Ishikawa (cell line): ENCODE measurements around the gene SAE1.

ENCODE experiments used
- CEBPB ChIP-seq: IDR thresholded peaks from 2 replicates; pipeline ENCODE4 v1.6.1; 2012
- CREB1 ChIP-seq: IDR thresholded peaks from 2 replicates; pipeline ENCODE4 v1.6.1; 2012; ENCODE audit warnings: low read depth
- EGR1 ChIP-seq: IDR thresholded peaks from 2 replicates; pipeline ENCODE4 v1.6.1; 2012
- EP300 ChIP-seq: IDR thresholded peaks from 2 replicates; pipeline ENCODE4 v1.6.1; 2012; ENCODE audit warnings: borderline replicate concordance
- FOXM1 ChIP-seq: IDR thresholded peaks from 2 replicates; pipeline ENCODE4 v1.6.1; 2012; ENCODE audit warnings: low read depth, borderline replicate concordance
- MAX ChIP-seq: IDR thresholded peaks from 2 replicates; pipeline ENCODE4 v1.6.1; 2012
- NFIC ChIP-seq: IDR thresholded peaks from 2 replicates; pipeline ENCODE4 v1.6.1; 2012
- RAD21 ChIP-seq: IDR thresholded peaks from 2 replicates; pipeline ENCODE4 v1.6.1; 2012; ENCODE audit warnings: low read depth
- TAF1 ChIP-seq: IDR thresholded peaks from 2 replicates; pipeline ENCODE4 v1.6.1; 2012; ENCODE audit warnings: low read depth, mild to moderate bottlenecking
- TCF12 ChIP-seq: IDR thresholded peaks from 2 replicates; pipeline ENCODE4 v1.6.1; 2012; ENCODE audit warnings: low read depth
- TEAD4 ChIP-seq: IDR thresholded peaks from 2 replicates; pipeline ENCODE4 v1.6.1; 2012
- USF1 ChIP-seq: IDR thresholded peaks from 2 replicates; pipeline ENCODE4 v1.6.1; 2012
- YY1 ChIP-seq: IDR thresholded peaks from 2 replicates; pipeline ENCODE4 v1.6.1; 2012; ENCODE audit warnings: low read depth
- ZBTB7A ChIP-seq: IDR thresholded peaks from 2 replicates; pipeline ENCODE4 v1.6.1; 2012; ENCODE audit warnings: low read depth
- TF ChIP-seq, protein P1 (sequence below): IDR thresholded peaks from 2 replicates; pipeline ENCODE4 v1.6.1; 2012; ENCODE audit warnings: low read depth, mild to moderate bottlenecking

SAE1 gene

DNA sequence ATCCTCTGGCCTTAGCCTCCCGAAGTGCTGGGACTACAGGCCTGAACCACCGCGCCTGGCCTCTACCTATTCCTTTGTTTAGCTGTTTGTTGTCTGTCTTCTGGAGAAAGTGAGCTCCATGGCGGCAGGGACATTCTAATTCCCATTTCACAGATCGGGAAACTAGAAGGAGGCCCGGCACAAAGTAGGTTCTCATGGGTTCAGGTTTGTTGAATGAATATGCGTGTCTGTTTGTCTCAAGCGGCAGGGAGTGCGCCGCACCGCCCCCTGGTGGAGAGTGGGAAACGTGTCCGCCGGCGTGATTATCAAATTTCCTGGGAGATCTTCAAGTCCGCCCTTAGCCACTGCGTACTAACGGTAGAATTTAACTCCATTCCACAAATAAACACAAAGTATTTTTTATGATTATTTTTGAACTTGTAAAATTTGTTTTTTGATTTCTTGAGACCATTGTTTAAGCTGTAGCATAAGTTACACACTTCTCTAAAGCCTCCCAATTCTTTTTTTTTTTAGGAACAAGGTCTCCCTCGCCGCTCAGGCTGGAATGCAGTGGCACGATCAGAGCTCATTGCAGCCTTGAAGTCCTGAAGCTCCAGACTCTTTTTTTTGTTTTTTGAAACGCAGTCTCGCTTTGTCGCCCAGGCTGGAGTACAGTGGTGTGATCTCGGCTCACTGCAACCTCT lies 116.8 kb downstream of the SAE1 start:
- TF ChIP-seq RAD21: peak; percentile 64
- TF ChIP-seq, protein P1, sequence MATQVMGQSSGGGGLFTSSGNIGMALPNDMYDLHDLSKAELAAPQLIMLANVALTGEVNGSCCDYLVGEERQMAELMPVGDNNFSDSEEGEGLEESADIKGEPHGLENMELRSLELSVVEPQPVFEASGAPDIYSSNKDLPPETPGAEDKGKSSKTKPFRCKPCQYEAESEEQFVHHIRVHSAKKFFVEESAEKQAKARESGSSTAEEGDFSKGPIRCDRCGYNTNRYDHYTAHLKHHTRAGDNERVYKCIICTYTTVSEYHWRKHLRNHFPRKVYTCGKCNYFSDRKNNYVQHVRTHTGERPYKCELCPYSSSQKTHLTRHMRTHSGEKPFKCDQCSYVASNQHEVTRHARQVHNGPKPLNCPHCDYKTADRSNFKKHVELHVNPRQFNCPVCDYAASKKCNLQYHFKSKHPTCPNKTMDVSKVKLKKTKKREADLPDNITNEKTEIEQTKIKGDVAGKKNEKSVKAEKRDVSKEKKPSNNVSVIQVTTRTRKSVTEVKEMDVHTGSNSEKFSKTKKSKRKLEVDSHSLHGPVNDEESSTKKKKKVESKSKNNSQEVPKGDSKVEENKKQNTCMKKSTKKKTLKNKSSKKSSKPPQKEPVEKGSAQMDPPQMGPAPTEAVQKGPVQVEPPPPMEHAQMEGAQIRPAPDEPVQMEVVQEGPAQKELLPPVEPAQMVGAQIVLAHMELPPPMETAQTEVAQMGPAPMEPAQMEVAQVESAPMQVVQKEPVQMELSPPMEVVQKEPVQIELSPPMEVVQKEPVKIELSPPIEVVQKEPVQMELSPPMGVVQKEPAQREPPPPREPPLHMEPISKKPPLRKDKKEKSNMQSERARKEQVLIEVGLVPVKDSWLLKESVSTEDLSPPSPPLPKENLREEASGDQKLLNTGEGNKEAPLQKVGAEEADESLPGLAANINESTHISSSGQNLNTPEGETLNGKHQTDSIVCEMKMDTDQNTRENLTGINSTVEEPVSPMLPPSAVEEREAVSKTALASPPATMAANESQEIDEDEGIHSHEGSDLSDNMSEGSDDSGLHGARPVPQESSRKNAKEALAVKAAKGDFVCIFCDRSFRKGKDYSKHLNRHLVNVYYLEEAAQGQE: no peak

- peak; percentile 85 for TF ChIP-seq CEBPB
Observed at GRCh38 chr19:47253016-47253415, 122.4 kb downstream of the SAE1 start.

DNA sequence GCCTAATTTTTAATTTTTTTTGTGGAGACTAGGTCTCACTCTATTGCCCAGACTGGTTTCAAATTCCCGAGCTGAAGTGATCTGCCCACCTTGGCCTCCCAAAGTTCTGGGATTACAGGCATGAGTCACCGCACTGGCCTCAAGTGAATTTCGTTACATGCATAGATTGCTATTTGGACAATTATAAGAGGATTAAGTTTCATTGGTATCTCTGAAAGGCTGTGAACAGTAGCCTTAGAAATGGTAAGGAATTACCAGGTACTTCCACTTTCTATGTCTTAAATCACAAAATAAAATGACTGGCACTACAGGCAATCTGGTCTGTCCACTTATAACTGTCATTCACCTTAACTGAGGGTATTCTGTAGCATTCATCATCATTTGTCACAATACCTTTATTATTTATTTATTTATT lies 122.8 kb downstream of the SAE1 start:
- TF ChIP-seq, protein P1: no peak
- TF ChIP-seq USF1: no peak; the same call in 1 of the 2 replicates
- no peak for TF ChIP-seq TAF1
- TF ChIP-seq RAD21: no peak
- TF ChIP-seq EGR1: peak; percentile 2; the same call in 1 of the 2 replicates
- no peak for TF ChIP-seq CREB1
- peak; percentile 97 for TF ChIP-seq TEAD4
- peak; percentile 76; the same call in 1 of the 2 replicates for TF ChIP-seq FOXM1
- TF ChIP-seq YY1: no peak; the same call in 1 of the 2 replicates
- peak; percentile 42; the same call in 1 of the 2 replicates for TF ChIP-seq CEBPB
- TF ChIP-seq MAX: peak; percentile 39; the same call in 1 of the 2 replicates
- peak; percentile 83 for TF ChIP-seq NFIC
- TF ChIP-seq EP300: peak; percentile 87
- 0 out of 2 replicates have a peak, but pooled peaks have one; percentile 42 for TF ChIP-seq ZBTB7A
- peak; percentile 93 for TF ChIP-seq TCF12

DNA sequence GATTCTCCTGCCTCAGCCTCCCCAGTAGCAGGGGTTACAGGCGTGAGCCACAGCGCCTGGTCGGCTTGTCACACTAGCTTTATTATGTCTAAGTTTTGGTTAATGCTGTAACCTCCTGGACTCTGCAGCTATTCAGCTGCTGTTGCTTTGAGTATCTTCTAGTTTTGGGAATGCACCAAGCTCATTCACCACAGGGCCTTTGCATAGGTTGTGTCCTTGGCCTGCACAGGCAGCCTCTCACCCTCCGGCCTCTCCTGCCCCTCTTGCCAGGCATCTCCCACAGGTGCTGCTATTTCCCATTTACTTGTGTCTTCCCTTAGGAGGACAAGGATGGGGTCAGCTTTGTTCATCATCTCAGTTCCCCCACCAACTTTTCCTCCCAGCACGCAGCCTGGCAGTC lies 123.3 kb downstream of the SAE1 start:
- no peak for TF ChIP-seq USF1
- no peak for TF ChIP-seq TCF12
- TF ChIP-seq YY1: no peak
- no peak for TF ChIP-seq TEAD4

- TF ChIP-seq, protein P1: no peak
- no peak for TF ChIP-seq EP300
- TF ChIP-seq EGR1: no peak
- no peak for TF ChIP-seq RAD21
- no peak for TF ChIP-seq TEAD4
- peak; percentile 79 for TF ChIP-seq TCF12
- TF ChIP-seq CREB1: peak; percentile 88
- peak; percentile 35; the same call in 1 of the 2 replicates for TF ChIP-seq TAF1
- TF ChIP-seq CEBPB: no peak
- peak; percentile 98 for TF ChIP-seq USF1
- TF ChIP-seq YY1: no peak
- TF ChIP-seq FOXM1: no peak
- TF ChIP-seq ZBTB7A: peak; percentile 55
- TF ChIP-seq MAX: peak; percentile 90
- TF ChIP-seq NFIC: no peak; the same call in 1 of the 2 replicates
Observed at GRCh38 chr19:47255879-47256692, 125.5 kb downstream of the SAE1 start, which contains the start of gene CCDC9. CCDC9 (plus strand) TSS chr19:47256525; CDS start chr19:47258401, 1,876 bp downstream.
